Upper lobe of right lung (tissue), 1 donor: ENCODE data around the gene YTHDF1. TPM values are rescaled to one million over a fixed set of nuclear protein-coding genes. Genes with fewer than 3 reads are reported as not detected.
A peak's percentile ranks its signal among the peaks of the same experiment; 100 is the strongest.

Experiments
- ATAC-seq: fragments of 200-7000 bp; cut with Tn5 transposase; one replicate; pipeline ENCODE4 v1.9.1; 2020; ENCODE audit warnings: mild to moderate bottlenecking, moderate library complexity
- DNase-seq: peaks from one replicate; pipeline ENCODE4 v3.0.0-alpha.2; 2020
- H3K27ac ChIP-seq: fragments of 200-600 bp; one replicate; pipeline ENCODE4 v1.8.0; 2022
- H3K27me3 ChIP-seq: fragments of 200-600 bp; one replicate; pipeline ENCODE4 v1.8.0; 2022; ENCODE audit warnings: mild to moderate bottlenecking
- H3K36me3 ChIP-seq: fragments of 200-600 bp; one replicate; pipeline ENCODE4 v1.8.0; 2022
- H3K4me1 ChIP-seq: fragments of 200-600 bp; one replicate; pipeline ENCODE4 v1.8.0; 2022
- H3K4me3 ChIP-seq: fragments of 200-600 bp; one replicate; pipeline ENCODE4 v1.8.0; 2022; ENCODE audit warnings: mild to moderate bottlenecking
- H3K9me3 ChIP-seq: fragments of 200-600 bp; one replicate; pipeline ENCODE4 v1.8.0; 2022
- intact Hi-C: fragments of 100-400 bp; cut with DNase I; formaldehyde crosslinking; loops from one replicate; pipeline ENCODE4 v1.11.0; 2022
- total RNA-seq: library from RNA; stranded (reverse); fragmentation: NEBNext Ultra II Directional; extraction: Animal tissue kit (Norgen Biotek cat#: 25700); gene quantifications from one replicate; pipeline ENCODE4 v1.2.1, GENCODE V29; 2021
- TF ChIP-seq, protein P1 (sequence below): fragments of 200-600 bp; IDR thresholded peaks from one replicate; pipeline ENCODE4 v1.8.0; 2022; ENCODE audit warnings: antibody characterized with exemption
- donor health status: DM: no; HTN: yes; CAD: no; lungs with severe emphysema.

YTHDF1 gene
- total RNA-seq, 1 donor from 2014 or later = 36.9 TPM

DNA sequence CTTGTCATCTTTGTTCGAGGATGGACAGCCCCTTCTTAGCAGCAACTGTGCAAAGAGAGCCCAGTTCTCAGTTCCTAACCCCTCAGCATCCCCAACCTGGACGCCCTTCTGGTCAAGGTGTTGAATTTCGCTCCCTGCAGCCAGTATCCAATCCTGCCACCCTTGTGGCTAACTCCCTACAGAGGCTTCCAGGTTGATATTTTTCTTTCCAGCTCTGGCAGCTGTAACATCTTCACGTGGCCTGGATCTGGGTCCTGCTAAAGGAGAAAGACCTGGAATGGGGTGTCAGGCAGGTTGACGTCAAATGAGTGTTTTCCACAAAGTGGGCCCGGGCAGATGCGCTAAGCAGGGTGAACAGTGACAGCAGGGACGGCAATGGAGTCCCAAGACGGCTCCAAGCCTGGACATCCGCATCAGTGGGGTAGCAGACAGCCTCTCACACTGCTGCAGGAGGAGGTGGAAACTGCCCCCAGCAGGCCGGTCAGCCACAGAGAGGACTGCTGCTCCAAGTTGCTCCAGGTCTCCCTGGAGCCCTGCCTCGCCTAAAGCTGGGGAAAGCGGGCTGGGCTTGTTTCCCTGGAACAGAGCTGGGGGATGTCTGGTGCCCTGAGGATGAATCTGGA lies 1.0 kb upstream of the YTHDF1 start:
- TF ChIP-seq, protein P1, sequence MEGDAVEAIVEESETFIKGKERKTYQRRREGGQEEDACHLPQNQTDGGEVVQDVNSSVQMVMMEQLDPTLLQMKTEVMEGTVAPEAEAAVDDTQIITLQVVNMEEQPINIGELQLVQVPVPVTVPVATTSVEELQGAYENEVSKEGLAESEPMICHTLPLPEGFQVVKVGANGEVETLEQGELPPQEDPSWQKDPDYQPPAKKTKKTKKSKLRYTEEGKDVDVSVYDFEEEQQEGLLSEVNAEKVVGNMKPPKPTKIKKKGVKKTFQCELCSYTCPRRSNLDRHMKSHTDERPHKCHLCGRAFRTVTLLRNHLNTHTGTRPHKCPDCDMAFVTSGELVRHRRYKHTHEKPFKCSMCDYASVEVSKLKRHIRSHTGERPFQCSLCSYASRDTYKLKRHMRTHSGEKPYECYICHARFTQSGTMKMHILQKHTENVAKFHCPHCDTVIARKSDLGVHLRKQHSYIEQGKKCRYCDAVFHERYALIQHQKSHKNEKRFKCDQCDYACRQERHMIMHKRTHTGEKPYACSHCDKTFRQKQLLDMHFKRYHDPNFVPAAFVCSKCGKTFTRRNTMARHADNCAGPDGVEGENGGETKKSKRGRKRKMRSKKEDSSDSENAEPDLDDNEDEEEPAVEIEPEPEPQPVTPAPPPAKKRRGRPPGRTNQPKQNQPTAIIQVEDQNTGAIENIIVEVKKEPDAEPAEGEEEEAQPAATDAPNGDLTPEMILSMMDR = no peak
- Histone ChIP-seq H3K4me3 (peak overlapping the region; percentile 80), H3K27me3 (no peaks in the 10 kb centered on the region), H3K27ac (peak overlapping the region; percentile 88), H3K36me3 (peaks cover 27% of the 10 kb centered on the region), H3K4me1 (peaks cover 33% of the 10 kb centered on the region), H3K9me3 (no peaks in the 10 kb centered on the region)
- DNase-seq (no peak), ATAC-seq (no peak)
- intact Hi-C loops = no loop called here

DNA sequence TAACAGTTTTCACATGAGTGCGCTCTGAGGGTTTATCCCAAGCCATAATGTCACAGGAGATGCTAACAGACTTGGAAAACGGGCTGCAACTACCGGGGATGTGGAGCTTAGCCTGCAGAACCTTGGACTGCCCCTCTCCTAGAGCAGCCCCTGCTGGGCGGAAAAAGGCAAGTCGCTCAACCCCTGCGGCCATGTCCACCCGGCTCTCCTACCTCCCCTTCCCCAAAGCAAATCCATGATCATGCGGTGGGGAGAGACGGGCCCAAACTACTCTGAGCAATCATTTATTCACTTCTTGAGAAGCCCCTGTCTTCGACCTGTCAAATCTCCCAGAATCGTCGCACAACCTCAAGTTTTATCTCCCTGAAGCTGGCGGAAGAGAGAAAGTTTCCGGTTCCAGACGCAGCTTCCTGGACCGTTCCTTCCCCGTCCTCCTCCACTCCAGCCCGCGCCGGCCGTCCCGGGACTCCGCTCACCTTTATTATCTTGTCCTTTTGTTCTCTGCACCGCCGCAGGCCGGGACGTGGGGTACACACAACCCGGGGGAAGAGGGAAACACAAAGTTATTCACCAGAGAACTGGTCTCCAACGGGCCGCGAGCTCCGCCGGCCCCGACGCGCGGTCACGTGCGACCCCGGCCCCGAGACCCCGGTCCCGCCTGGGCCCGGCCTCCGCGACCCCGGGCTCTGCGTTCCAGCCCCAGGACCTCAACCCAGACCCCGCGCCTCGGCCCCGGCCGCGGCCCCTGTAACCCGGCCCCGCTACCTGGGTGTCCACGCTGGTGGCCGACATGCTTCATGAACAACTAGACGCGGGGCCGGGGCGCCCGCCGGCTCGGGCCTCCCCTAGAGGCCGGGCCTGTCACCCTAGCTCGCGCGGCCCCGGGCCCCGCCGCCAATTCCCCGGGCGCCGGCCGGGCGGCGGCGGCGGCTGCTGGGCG lies 560 bp downstream of the YTHDF1 start:
- TF ChIP-seq, protein P1 = peak; percentile 34
- Histone ChIP-seq H3K36me3 (peaks cover 38% of the 10 kb centered on the region), H3K4me3 (peak overlapping the region; percentile 91), H3K27me3 (no peaks in the 10 kb centered on the region), H3K27ac (peak overlapping the region; percentile 85), H3K9me3 (no peaks in the 10 kb centered on the region), H3K4me1 (peaks cover 33% of the 10 kb centered on the region)
- intact Hi-C loops = no loop called here
- ATAC-seq (peak; percentile 8), DNase-seq (no peak)

DNA sequence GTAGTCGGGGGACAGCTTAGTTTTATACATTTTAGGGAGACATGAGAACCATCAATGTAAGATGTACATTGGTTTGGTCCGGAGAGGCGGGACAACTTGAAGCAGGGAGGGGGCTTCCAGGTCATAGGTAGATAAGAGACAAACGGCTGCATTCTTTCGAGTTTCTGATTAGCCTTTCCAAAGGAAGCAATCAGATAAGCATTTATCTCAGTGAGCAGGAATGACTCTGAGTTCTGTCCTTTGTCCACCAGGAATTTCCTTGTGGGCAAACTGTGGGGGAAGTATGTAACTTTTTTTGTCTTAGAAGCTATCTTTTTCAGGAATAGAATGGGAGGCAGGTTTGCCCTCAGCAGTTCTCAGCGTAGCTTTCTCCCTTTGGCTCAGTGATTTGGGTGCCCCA lies 1.4 kb downstream of the YTHDF1 start:
- ATAC-seq (no peak), DNase-seq (no peak)
- H3K4me3 ChIP-seq = peak overlapping the region; percentile 91
- intact Hi-C loops = no loop called here
- TF ChIP-seq, protein P1 = no peak
- H3K27me3 ChIP-seq = no peaks in the 10 kb centered on the region
- H3K27ac ChIP-seq = no peak overlapping the region
- H3K4me1 ChIP-seq = peaks cover 33% of the 10 kb centered on the region
- no peaks in the 10 kb centered on the region for H3K9me3 ChIP-seq
- peaks cover 46% of the 10 kb centered on the region for H3K36me3 ChIP-seq

DNA sequence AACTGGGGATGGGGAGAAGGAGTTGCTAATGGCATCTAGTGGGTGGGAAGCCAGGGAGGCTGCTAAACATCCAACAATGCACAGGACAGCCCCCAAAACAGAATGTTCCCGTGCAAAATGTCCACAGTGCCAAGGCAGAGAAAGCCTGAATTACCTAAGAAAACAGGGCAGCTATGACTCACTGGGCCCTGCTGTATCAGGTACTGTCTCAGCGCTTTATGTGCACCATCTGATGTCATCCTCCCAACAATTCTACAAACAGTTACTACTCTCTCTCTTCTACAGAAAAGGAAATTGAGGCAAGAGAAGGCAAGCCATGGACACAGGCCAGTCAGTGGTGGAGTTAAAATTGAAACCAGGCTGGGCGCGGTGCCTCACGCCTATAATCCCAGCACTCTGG lies 3.1 kb downstream of the YTHDF1 start:
- DNase-seq = no peak
- H3K4me1 ChIP-seq = peaks cover 33% of the 10 kb centered on the region
- ATAC-seq = no peak
- no peaks in the 10 kb centered on the region for H3K27me3 ChIP-seq
- H3K36me3 ChIP-seq = peaks cover 63% of the 10 kb centered on the region
- intact Hi-C loops = no loop called here
- H3K27ac ChIP-seq = no peak overlapping the region
- H3K9me3 ChIP-seq = no peaks in the 10 kb centered on the region
- TF ChIP-seq, protein P1 = no peak
- H3K4me3 ChIP-seq = no peak overlapping the region

DNA sequence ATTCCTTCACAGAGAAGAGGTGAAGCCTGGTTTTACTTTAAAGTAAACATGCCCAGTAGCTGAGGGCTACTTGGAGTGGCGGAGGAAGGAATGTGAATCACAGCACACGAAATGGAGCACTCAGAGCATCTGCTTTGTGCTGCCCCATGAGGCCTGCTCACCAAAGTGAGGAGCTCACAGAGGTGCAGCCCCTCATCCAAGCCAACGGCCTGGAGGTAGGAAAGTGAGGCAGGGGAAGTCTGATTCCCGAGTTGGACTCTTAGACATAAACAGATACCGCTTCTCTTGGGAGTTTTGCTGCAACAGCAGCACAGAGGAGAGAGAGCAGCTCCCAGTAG lies 3.6 kb downstream of the YTHDF1 start:
- intact Hi-C loops = no loop called here
- no peak overlapping the region for H3K4me3 ChIP-seq
- H3K9me3 ChIP-seq = no peaks in the 10 kb centered on the region

More for the DNA sequence above, 3.6 kb downstream of the YTHDF1 start:
- TF ChIP-seq, protein P1 = no peak
- DNase-seq (no peak), ATAC-seq (no peak)
- Histone ChIP-seq H3K27ac (no peak overlapping the region), H3K4me1 (peaks cover 33% of the 10 kb centered on the region), H3K36me3 (peaks cover 67% of the 10 kb centered on the region), H3K27me3 (no peaks in the 10 kb centered on the region)
